CD14-positive monocyte (primary cell): Measurements from ENCODE around the gene ACHE. TPM values are rescaled to one million over a fixed set of nuclear protein-coding genes. Genes with fewer than 3 reads are reported as not detected.

ENCODE experiments used
- DNase-seq, 3 donors: peaks; one replicate each; pipeline ENCODE4 v3.0.0-alpha.2; 2011 to 2022
- H2AFZ ChIP-seq: 2 replicates; pipeline ENCODE4 v1.6.0; 2012; ENCODE audit warnings: mild to moderate bottlenecking, low read depth, low read length, inconsistent platforms; ENCODE audit not compliant: insufficient read depth, poor library complexity, severe bottlenecking
- H3K27ac ChIP-seq, 2 donors: 1 replicate in 1 of 2; 2 replicates in 1 of 2; pipeline ENCODE4 v1.5.1; 2012 to 2013; ENCODE audit warnings: low read length in 2 of 2, control low read depth in 1 of 2, inconsistent platforms in 1 of 2, low read depth in 1 of 2, mild to moderate bottlenecking in 1 of 2
- H3K27me3 ChIP-seq, 2 donors: one replicate each; pipeline versions ENCODE4 v1.6.0 to v1.6.1; 2011 to 2013; ENCODE audit warnings: low read length in 2 of 2; ENCODE audit not compliant: control insufficient read depth in 2 of 2, insufficient read depth in 2 of 2
- H3K36me3 ChIP-seq, 2 donors: replicated peaks in 1 of 2; 1 replicate in 1 of 2; 2 replicates in 1 of 2; pipeline versions ENCODE4 v1.5.1 to v1.6.1; 2012 to 2013; ENCODE audit warnings: low read length in 2 of 2, control low read depth in 1 of 2, inconsistent platforms in 1 of 2, mild to moderate bottlenecking in 1 of 2; ENCODE audit not compliant: insufficient read depth in 2 of 2, control insufficient read depth in 1 of 2
- H3K4me1 ChIP-seq, 2 donors: 1 replicate in 1 of 2; 2 replicates in 1 of 2; pipeline versions ENCODE4 v1.5.1 to v1.6.1; 2012 to 2013; ENCODE audit warnings: low read length in 2 of 2, control low read depth in 1 of 2, inconsistent platforms in 1 of 2, mild to moderate bottlenecking in 1 of 2, moderate library complexity in 1 of 2; ENCODE audit not compliant: insufficient read depth in 2 of 2, control insufficient read depth in 1 of 2
- H3K4me2 ChIP-seq: replicated peaks from 2 replicates; pipeline ENCODE3; 2012; ENCODE audit warnings: low read length, moderate library complexity, mild to moderate bottlenecking; ENCODE audit not compliant: poor library complexity, severe bottlenecking; ENCODE audit errors: extremely low read depth
- H3K4me3 ChIP-seq, 3 experiments: fragments of 200-600 bp in 1 of 3; sonication (generic) in 1 of 3; replicated peaks in 1 of 3; 1 replicate in 2 of 3; 2 replicates in 1 of 3; pipeline ENCODE4 v1.5.1; 2011 to 2013; ENCODE audit warnings: low read length in 3 of 3, mild to moderate bottlenecking in 3 of 3, control low read depth in 2 of 3, low read depth in 2 of 3, inconsistent platforms in 1 of 3, moderate library complexity in 1 of 3
- H3K79me2 ChIP-seq: 2 replicates; pipeline ENCODE4 v1.6.0; 2012; ENCODE audit warnings: mild to moderate bottlenecking, control low read depth, inconsistent platforms, low read length, moderate library complexity; ENCODE audit not compliant: insufficient read depth
- H3K9ac ChIP-seq: 2 replicates; pipeline ENCODE4 v1.6.0; 2017; ENCODE audit warnings: low read length, mild to moderate bottlenecking; ENCODE audit not compliant: insufficient read depth, poor library complexity, severe bottlenecking
- H3K9me3 ChIP-seq, 2 donors: replicated peaks in 1 of 2; 1 replicate in 1 of 2; 2 replicates in 1 of 2; pipeline versions ENCODE4 v1.5.1 to v1.6.1; 2012 to 2013; ENCODE audit warnings: low read length in 2 of 2, control low read depth in 1 of 2; ENCODE audit not compliant: control insufficient read depth in 1 of 2, insufficient read depth in 1 of 2
- H4K20me1 ChIP-seq: 2 replicates; pipeline ENCODE4 v1.6.0; 2012; ENCODE audit warnings: mild to moderate bottlenecking, low read length, control low read depth, moderate library complexity; ENCODE audit not compliant: insufficient read depth
- H3K27ac Mint-ChIP-seq, 7 donors: one replicate each; pipeline ENCODE4 v1.8.0; 2020; ENCODE audit warnings: mild to moderate bottlenecking in 7 of 7, mixed read lengths in 7 of 7, moderate library complexity in 6 of 7, inconsistent platforms in 2 of 7
- H3K27me3 Mint-ChIP-seq, 3 donors: one replicate each; pipeline ENCODE4 v1.8.0; 2021 to 2022; ENCODE audit warnings: low read depth in 3 of 3, mild to moderate bottlenecking in 3 of 3, mixed read lengths in 3 of 3, moderate library complexity in 3 of 3, inconsistent platforms in 1 of 3
- H3K36me3 Mint-ChIP-seq, 2 donors: one replicate each; pipeline ENCODE4 v1.8.0; 2020; ENCODE audit warnings: mixed read lengths in 2 of 2, inconsistent platforms in 1 of 2, mild to moderate bottlenecking in 1 of 2
- H3K4me1 Mint-ChIP-seq: one replicate; pipeline ENCODE4 v1.8.0; 2020; ENCODE audit warnings: mild to moderate bottlenecking, mixed read lengths
- H3K4me3 Mint-ChIP-seq, 2 donors: one replicate each; pipeline ENCODE4 v1.8.0; 2020; ENCODE audit warnings: mild to moderate bottlenecking in 2 of 2, mixed read lengths in 2 of 2, moderate library complexity in 1 of 2
- H3K9me3 Mint-ChIP-seq, 7 donors: one replicate each; pipeline ENCODE4 v1.8.0; 2020 to 2022; ENCODE audit warnings: mixed read lengths in 7 of 7, mild to moderate bottlenecking in 6 of 7, moderate library complexity in 6 of 7, inconsistent platforms in 2 of 7
- CTCF ChIP-seq: fragments of 200-600 bp; IDR thresholded peaks from one replicate; pipeline ENCODE4 v1.8.0; 2022; ENCODE audit warnings: antibody characterized with exemption, mild to moderate bottlenecking
- WGBS: methylation state at CpG from one replicate; pipeline ENCODE4 v1.1.5; 2013; ENCODE audit warnings: missing lambda C conversion rate; ENCODE audit not compliant: insufficient coverage; 5-methylcytosine and 5-hydroxymethylcytosine counted together
- intact Hi-C, 2 donors: fragments of 100-400 bp; cut with micrococcal nuclease; formaldehyde crosslinking; loops; one replicate each; pipeline versions ENCODE4 v1.15.0 to v1.15.1; 2023
- polyA plus RNA-seq, 3 donors: library from polyadenylated mRNA; depleted of rRNA in 1 of 3; unstranded in 2 of 3; stranded (reverse) in 1 of 3; fragments of 300-500 nt in 2 of 3; fragments of >200 nt in 1 of 3; fragmentation: Illumina TruSeq in 2 of 3; gene quantifications; 1 replicate in 2 of 3; 2 replicates in 1 of 3; pipeline ENCODE4 v1.2.3, GENCODE V29; 2012 to 2021

The ACHE gene
- polyA plus RNA-seq, 3 donors = 0.19 TPM; not detected in 2

- no peak for DNase-seq
- Histone ChIP-seq H3K36me3 (peaks cover 0 to 18% of the 10 kb centered on the region in 2 donors), H3K79me2 (peaks cover 43% of the 10 kb centered on the region), H3K9ac (peak overlapping the region; percentile 90), H2AFZ (peak overlapping the region; percentile 94), H3K4me3 (peak overlapping the region; percentile 68 to 98 (median 76)), H3K4me1 (peaks cover 22 to 31% of the 10 kb centered on the region in 2 donors), H4K20me1 (peaks cover 40% of the 10 kb centered on the region), H3K27me3 (no peaks in the 10 kb centered on the region), H3K27ac (peak overlapping the region; percentile 79 to 94), H3K4me2 (peak overlapping the region; percentile 95), H3K9me3 (no peaks in the 10 kb centered on the region)
- H3K27me3 Mint-ChIP-seq = peaks cover 0 to 8% (median 0%) of the 10 kb centered on the region in 3 donors
- H3K9me3 Mint-ChIP-seq = peaks cover 0 to 3% (median 0%) of the 10 kb centered on the region in 7 donors
- H3K36me3 Mint-ChIP-seq = peaks cover 41 to 46% of the 10 kb centered on the region in 2 donors
- 76% methylated on average over 5 of the region's 8 CpGs for WGBS
- peaks cover 29% of the 10 kb centered on the region for H3K4me1 Mint-ChIP-seq
- H3K4me3 Mint-ChIP-seq = peak overlapping the region; percentile 97
- intact Hi-C loops = no loop called here
- no peak for TF ChIP-seq CTCF
- H3K27ac Mint-ChIP-seq = peak overlapping the region; percentile 92 to 98 (median 95)
Observed at GRCh38 chr7:100874300-100874576, 21.4 kb downstream of the ACHE start.

DNA sequence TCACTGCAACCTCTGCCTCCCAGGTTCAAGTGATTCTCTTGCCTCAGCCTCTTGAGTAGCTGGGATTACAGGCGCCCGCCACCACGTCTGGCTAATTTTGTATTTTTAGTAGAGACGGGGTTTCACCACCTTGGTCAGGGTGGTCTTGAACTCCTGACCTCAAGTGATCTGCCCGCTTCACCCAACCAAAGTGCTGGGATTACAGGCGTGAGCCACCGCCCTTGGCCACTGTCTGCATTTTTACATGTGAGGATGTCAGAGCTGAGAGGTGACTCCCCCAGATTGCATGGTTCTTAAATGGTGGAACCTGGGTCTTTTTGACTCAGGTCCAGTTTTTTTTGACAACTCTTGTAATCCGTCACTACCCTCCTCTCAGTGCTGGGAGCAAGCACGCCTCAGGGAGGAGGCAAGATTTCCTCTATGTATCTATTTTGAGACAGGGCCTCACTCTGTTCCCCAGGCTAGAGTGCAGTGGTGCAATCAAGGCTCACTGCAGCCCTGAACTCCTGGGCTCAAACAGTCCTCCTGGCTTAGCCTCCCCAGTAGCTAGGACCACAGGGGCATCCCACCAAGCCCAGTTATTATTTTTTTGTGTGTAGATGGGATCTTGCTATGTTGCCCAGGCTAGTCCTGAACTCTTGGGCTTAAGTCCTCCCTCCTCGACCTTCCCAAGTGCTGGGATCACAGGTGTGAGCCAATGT lies 21.9 kb downstream of the ACHE start:
- H3K27ac ChIP-seq = peak overlapping the region; percentile 79 to 94
- H3K9ac ChIP-seq = peak overlapping the region; percentile 90
- DNase-seq = no peak
- H3K4me2 ChIP-seq = peak overlapping the region; percentile 95
- H3K4me1 ChIP-seq = peaks cover 22 to 34% of the 10 kb centered on the region in 2 donors
- intact Hi-C loops = no loop called here
- 74% methylated on average over 8 of the region's 10 CpGs for WGBS
- Mint-ChIP-seq H3K4me1 (peaks cover 29% of the 10 kb centered on the region), H3K9me3 (peaks cover 0 to 3% (median 0%) of the 10 kb centered on the region in 7 donors), H3K36me3 (peaks cover 36 to 41% of the 10 kb centered on the region in 2 donors), H3K27ac (peak overlapping the region in 6 of 7 donors; percentile 15 to 98 (median 95)), H3K27me3 (peaks cover 0 to 8% (median 0%) of the 10 kb centered on the region in 3 donors), H3K4me3 (peak overlapping the region; percentile 97)
- peaks cover 35% of the 10 kb centered on the region for H4K20me1 ChIP-seq
- H3K9me3 ChIP-seq = no peaks in the 10 kb centered on the region
- H2AFZ ChIP-seq = peak overlapping the region; percentile 94
- H3K36me3 ChIP-seq = peaks cover 0 to 13% of the 10 kb centered on the region in 2 donors
- no peak for TF ChIP-seq CTCF
- peak overlapping the region in 1 of 3 experiments; percentile 98 for H3K4me3 ChIP-seq
- peaks cover 38% of the 10 kb centered on the region for H3K79me2 ChIP-seq
- no peaks in the 10 kb centered on the region for H3K27me3 ChIP-seq
